Endothelial cell of umbilical vein (primary cell): ENCODE data around the gene MRPL12.

ENCODE experiments used
- EZH2 ChIP-seq: IDR thresholded peaks from 2 replicates; pipeline ENCODE4 v1.6.1; 2012; ENCODE audit warnings: borderline replicate concordance, low read depth, mild to moderate bottlenecking, moderate library complexity, low read length, inconsistent platforms; ENCODE audit not compliant: severe bottlenecking
- GATA2 ChIP-seq: IDR thresholded peaks from 2 replicates; pipeline ENCODE4 v1.7.0; 2011; ENCODE audit warnings: low read depth, mild to moderate bottlenecking, moderate library complexity, mixed read lengths, low read length; ENCODE audit not compliant: insufficient read length, insufficient read depth
- JUN ChIP-seq: IDR thresholded peaks from 2 replicates; pipeline ENCODE4 v1.6.1; 2011; ENCODE audit warnings: borderline replicate concordance, low read depth; ENCODE audit not compliant: insufficient read length, insufficient read depth
- MYC ChIP-seq: IDR thresholded peaks from one replicate; pipeline ENCODE4 v1.6.1; 2011; ENCODE audit warnings: mild to moderate bottlenecking, low read depth, low read length
- POLR2A ChIP-seq: IDR thresholded peaks from 2 replicates; pipeline ENCODE4 v1.6.1; 2012; ENCODE audit warnings: low read depth, mild to moderate bottlenecking, control low read depth, low read length
- POLR2AphosphoS5 ChIP-seq: IDR thresholded peaks from 2 replicates; pipeline ENCODE4 v1.6.1; 2012; ENCODE audit warnings: low read depth, mild to moderate bottlenecking, control low read depth, low read length, moderate library complexity; ENCODE audit not compliant: insufficient read depth
- TF ChIP-seq, protein P1 (sequence below), 2 donors: IDR thresholded peaks; 1 replicate in 1 of 2; 2 replicates in 1 of 2; pipeline ENCODE4 v1.5.1; 2011; ENCODE audit warnings: low read length in 2 of 2, mild to moderate bottlenecking in 2 of 2, moderate library complexity in 2 of 2, control low read depth in 1 of 2, inconsistent platforms in 1 of 2, low read depth in 1 of 2; ENCODE audit not compliant: insufficient read depth in 1 of 2; ENCODE audit errors: extremely low read depth in 1 of 2
- TF ChIP-seq, protein P2 (sequence below): IDR thresholded peaks from 2 replicates; pipeline ENCODE4 v1.6.1; 2011; ENCODE audit not compliant: insufficient read depth, insufficient read length

DNA sequence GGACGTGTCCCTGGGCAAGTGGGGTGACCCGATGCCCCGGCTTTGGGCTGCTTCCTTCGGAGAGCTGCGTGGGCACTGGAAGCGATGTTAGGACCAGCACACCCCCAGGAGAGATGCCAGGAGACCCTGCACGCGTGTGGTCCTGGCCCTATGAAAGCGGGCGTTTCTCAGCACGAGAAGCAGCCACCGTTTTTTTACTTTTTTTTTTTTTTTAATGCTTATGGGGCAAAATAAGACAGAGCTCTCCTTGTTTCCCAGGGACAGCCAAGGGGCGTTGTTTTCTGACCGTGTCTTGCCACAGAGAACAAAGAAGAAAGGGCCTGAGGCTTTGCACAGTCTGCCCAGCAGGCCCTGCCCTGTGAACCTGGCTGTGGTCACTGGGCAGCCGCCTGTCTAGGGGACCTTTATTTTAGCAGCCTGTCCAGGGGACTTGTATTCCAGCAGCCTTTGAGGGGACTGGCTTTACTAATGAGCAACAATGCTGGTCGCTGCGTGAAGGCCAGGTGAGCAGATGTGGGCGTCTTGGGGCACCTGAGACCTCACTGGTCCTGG is 9.9 kb downstream of the MRPL12 start:
- TF ChIP-seq POLR2A (no peak), POLR2AphosphoS5 (no peak), JUN (no peak), MYC (no peak), EZH2 (no peak), GATA2 (no peak)
- TF ChIP-seq, protein P1, sequence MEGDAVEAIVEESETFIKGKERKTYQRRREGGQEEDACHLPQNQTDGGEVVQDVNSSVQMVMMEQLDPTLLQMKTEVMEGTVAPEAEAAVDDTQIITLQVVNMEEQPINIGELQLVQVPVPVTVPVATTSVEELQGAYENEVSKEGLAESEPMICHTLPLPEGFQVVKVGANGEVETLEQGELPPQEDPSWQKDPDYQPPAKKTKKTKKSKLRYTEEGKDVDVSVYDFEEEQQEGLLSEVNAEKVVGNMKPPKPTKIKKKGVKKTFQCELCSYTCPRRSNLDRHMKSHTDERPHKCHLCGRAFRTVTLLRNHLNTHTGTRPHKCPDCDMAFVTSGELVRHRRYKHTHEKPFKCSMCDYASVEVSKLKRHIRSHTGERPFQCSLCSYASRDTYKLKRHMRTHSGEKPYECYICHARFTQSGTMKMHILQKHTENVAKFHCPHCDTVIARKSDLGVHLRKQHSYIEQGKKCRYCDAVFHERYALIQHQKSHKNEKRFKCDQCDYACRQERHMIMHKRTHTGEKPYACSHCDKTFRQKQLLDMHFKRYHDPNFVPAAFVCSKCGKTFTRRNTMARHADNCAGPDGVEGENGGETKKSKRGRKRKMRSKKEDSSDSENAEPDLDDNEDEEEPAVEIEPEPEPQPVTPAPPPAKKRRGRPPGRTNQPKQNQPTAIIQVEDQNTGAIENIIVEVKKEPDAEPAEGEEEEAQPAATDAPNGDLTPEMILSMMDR (IDR thresholded peaks at IDR 0.05; ENCODE audit: extremely low read depth in 1 of 2, insufficient read depth in 1 of 2, low read depth in 1 of 2, low read length in 2 of 2): no peak
- TF ChIP-seq, protein P2, sequence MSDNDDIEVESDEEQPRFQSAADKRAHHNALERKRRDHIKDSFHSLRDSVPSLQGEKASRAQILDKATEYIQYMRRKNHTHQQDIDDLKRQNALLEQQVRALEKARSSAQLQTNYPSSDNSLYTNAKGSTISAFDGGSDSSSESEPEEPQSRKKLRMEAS: no peak
